GM12875 (cell line): Measurements from ENCODE around the gene ITGA11.

Source experiments
- H3K4me3 ChIP-seq: one replicate; pipeline ENCODE4 v1.5.1; 2011; ENCODE audit warnings: low read depth, low read length, control low read depth
- CTCF ChIP-seq: IDR thresholded peaks from 2 replicates; pipeline ENCODE4 v1.5.1; 2011; ENCODE audit warnings: low read depth, mild to moderate bottlenecking, control low read depth, inconsistent platforms, low read length, moderate library complexity, borderline replicate concordance; ENCODE audit not compliant: insufficient read depth

The ITGA11 gene

GRCh38 chr15:68431037-68431791, 749 bp downstream of the ITGA11 start:
- TF ChIP-seq CTCF = no peak
- H3K4me3 ChIP-seq = no peak overlapping the region

GRCh38 chr15:68430471-68431036, 1.4 kb downstream of the ITGA11 start:
- H3K4me3 ChIP-seq = no peak overlapping the region
- no peak for TF ChIP-seq CTCF

GRCh38 chr15:68429691-68430470, 2.1 kb downstream of the ITGA11 start:
- H3K4me3 ChIP-seq = no peak overlapping the region
- TF ChIP-seq CTCF = no peak

- no peak for TF ChIP-seq CTCF
- H3K4me3 ChIP-seq = no peak overlapping the region
These were observed 3.5 kb downstream of the ITGA11 start for GRCh38 chr15:68428431-68428940.

GRCh38 chr15:68427963-68428362, 4.0 kb downstream of the ITGA11 start:
- TF ChIP-seq CTCF = no peak
- H3K4me3 ChIP-seq = no peak overlapping the region

- no peak for TF ChIP-seq CTCF
- no peak overlapping the region for H3K4me3 ChIP-seq
These were observed 4.6 kb downstream of the ITGA11 start for GRCh38 chr15:68427366-68427765.

- no peak for TF ChIP-seq CTCF
- no peak overlapping the region for H3K4me3 ChIP-seq
These were observed 5.8 kb downstream of the ITGA11 start for GRCh38 chr15:68426116-68426515.
